Trophoblast cell (in vitro differentiated cells and primary cell): Measurements from ENCODE around the gene ZNF423.

Experiments used
- DNase-seq, 2 donors: peaks; one replicate each; pipeline ENCODE4 v3.0.0-alpha.2; 2016
- H2AFZ ChIP-seq: 2 replicates; pipeline ENCODE4 v1.6.1; 2013; ENCODE audit warnings: low read length, moderate library complexity, mild to moderate bottlenecking; ENCODE audit not compliant: insufficient read depth, poor library complexity
- H2AK5ac ChIP-seq: 2 replicates; pipeline ENCODE4 v1.6.1; 2013; ENCODE audit warnings: mild to moderate bottlenecking, low read length
- H2BK120ac ChIP-seq: 2 replicates; pipeline ENCODE4 v1.6.1; 2013; ENCODE audit warnings: low read length, mild to moderate bottlenecking, moderate library complexity; ENCODE audit not compliant: insufficient read depth, poor library complexity
- H2BK12ac ChIP-seq: 2 replicates; pipeline ENCODE4 v1.6.1; 2013; ENCODE audit warnings: mild to moderate bottlenecking, low read length, moderate library complexity
- H2BK5ac ChIP-seq: 2 replicates; pipeline ENCODE4 v1.6.1; 2013; ENCODE audit warnings: low read length, low read depth, moderate library complexity, mild to moderate bottlenecking; ENCODE audit not compliant: poor library complexity
- H3K14ac ChIP-seq: 2 replicates; pipeline ENCODE4 v1.6.1; 2013; ENCODE audit warnings: mild to moderate bottlenecking, low read length
- H3K18ac ChIP-seq: 2 replicates; pipeline ENCODE4 v1.6.1; 2013; ENCODE audit warnings: mild to moderate bottlenecking, low read length
- H3K23ac ChIP-seq: 2 replicates; pipeline ENCODE4 v1.6.1; 2013; ENCODE audit warnings: low read length
- H3K27ac ChIP-seq: 2 replicates; pipeline ENCODE4 v1.5.1; 2013; ENCODE audit warnings: low read depth, mild to moderate bottlenecking, inconsistent platforms, low read length, moderate library complexity
- H3K27me3 ChIP-seq: 2 replicates; pipeline ENCODE4 v1.6.1; 2013; ENCODE audit warnings: inconsistent platforms, mild to moderate bottlenecking, low read length, moderate library complexity; ENCODE audit not compliant: insufficient read depth
- H3K36me3 ChIP-seq, 2 experiments: 1 replicate in 1 of 2; 2 replicates in 1 of 2; pipeline ENCODE4 v1.6.1; 2013; ENCODE audit warnings: low read length in 2 of 2, mild to moderate bottlenecking in 2 of 2, moderate library complexity in 1 of 2; ENCODE audit not compliant: insufficient read depth in 2 of 2, control insufficient read depth in 1 of 2
- H3K4ac ChIP-seq: 2 replicates; pipeline ENCODE4 v1.6.1; 2013; ENCODE audit warnings: low read depth, mild to moderate bottlenecking, low read length, moderate library complexity
- H3K4me1 ChIP-seq, 2 experiments: 1 replicate in 1 of 2; 2 replicates in 1 of 2; pipeline ENCODE4 v1.6.1; 2013; ENCODE audit warnings: low read length in 2 of 2, mild to moderate bottlenecking in 2 of 2, moderate library complexity in 1 of 2; ENCODE audit not compliant: insufficient read depth in 2 of 2, control insufficient read depth in 1 of 2
- H3K4me2 ChIP-seq: 2 replicates; pipeline ENCODE4 v1.6.1; 2013; ENCODE audit warnings: inconsistent platforms, mild to moderate bottlenecking, low read length, moderate library complexity
- H3K4me3 ChIP-seq: 2 replicates; pipeline ENCODE4 v1.5.1; 2013; ENCODE audit warnings: mild to moderate bottlenecking, low read depth, low read length, inconsistent platforms
- H3K79me1 ChIP-seq: one replicate; pipeline ENCODE4 v1.6.1; 2013; ENCODE audit warnings: low read length
- H3K79me2 ChIP-seq: 2 replicates; pipeline ENCODE4 v1.6.1; 2013; ENCODE audit warnings: low read length, mild to moderate bottlenecking; ENCODE audit not compliant: control insufficient read depth, insufficient read depth, poor library complexity
- H3K9ac ChIP-seq: 2 replicates; pipeline ENCODE4 v1.6.1; 2013; ENCODE audit warnings: mild to moderate bottlenecking, low read length
- H3K9me3 ChIP-seq: 2 replicates; pipeline ENCODE4 v1.6.1; 2013; ENCODE audit warnings: low read depth, mild to moderate bottlenecking, control low read depth, inconsistent platforms, low read length; ENCODE audit not compliant: insufficient read depth
- H4K12ac ChIP-seq: 2 replicates; pipeline ENCODE4 v1.6.1; 2013; ENCODE audit warnings: low read depth, mild to moderate bottlenecking, low read length, moderate library complexity
- H4K8ac ChIP-seq: 2 replicates; pipeline ENCODE4 v1.6.1; 2013; ENCODE audit warnings: low read depth, mild to moderate bottlenecking, low read length, moderate library complexity
- H4K91ac ChIP-seq: one replicate; pipeline ENCODE4 v1.6.1; 2013; ENCODE audit warnings: low read depth, mild to moderate bottlenecking, low read length, moderate library complexity
- WGBS: extraction: QIAGEN DNeasy Blood & Tissue Kit; methylation state at CpG from one replicate; pipeline ENCODE4 v1.1.7; 2013; ENCODE audit warnings: missing lambda C conversion rate; ENCODE audit not compliant: insufficient read length, insufficient coverage; ENCODE audit errors: extremely low coverage; 5-methylcytosine and 5-hydroxymethylcytosine counted together

ZNF423 gene

GRCh38 chr16:49700251-49701064, 155.5 kb downstream of the ZNF423 start:
- peaks cover 36% of the 10 kb centered on the region for H3K79me1 ChIP-seq
- peak overlapping the region; percentile 80 for H3K4ac ChIP-seq
- H3K23ac ChIP-seq: no peak overlapping the region
- peak overlapping the region; percentile 67 for H4K8ac ChIP-seq
- H3K18ac ChIP-seq: peak overlapping the region; percentile 83
- H4K12ac ChIP-seq: no peak overlapping the region
- H2AK5ac ChIP-seq: peak overlapping the region; percentile 96
- H3K36me3 ChIP-seq: peaks cover 0 to 2% of the 10 kb centered on the region in 2 experiments
- WGBS: no CpG with 5 or more reads among the region's 10 CpGs
- H3K27me3 ChIP-seq: no peaks in the 10 kb centered on the region
- H4K91ac ChIP-seq: peak overlapping the region; percentile 90
- H3K9ac ChIP-seq: no peak overlapping the region
- peak overlapping the region; percentile 92 for H2BK120ac ChIP-seq
- H3K79me2 ChIP-seq: peaks cover 13% of the 10 kb centered on the region
- peak overlapping the region; percentile 76 for H2BK5ac ChIP-seq
- H3K4me3 ChIP-seq: no peak overlapping the region
- H3K27ac ChIP-seq: peak overlapping the region; percentile 53
- peak overlapping the region; percentile 35 for H2AFZ ChIP-seq
- H2BK12ac ChIP-seq: peak overlapping the region; percentile 88
- H3K9me3 ChIP-seq: no peaks in the 10 kb centered on the region
- H3K14ac ChIP-seq: peak overlapping the region; percentile 79
- H3K4me1 ChIP-seq: peaks cover 51 to 56% of the 10 kb centered on the region in 2 experiments
- H3K4me2 ChIP-seq: no peak overlapping the region
- no peak for DNase-seq

GRCh38 chr16:49699841-49700175, 156.1 kb downstream of the ZNF423 start:
- Histone ChIP-seq H4K91ac (peak overlapping the region; percentile 88), H3K79me2 (peaks cover 13% of the 10 kb centered on the region), H3K36me3 (peaks cover 0 to 2% of the 10 kb centered on the region in 2 experiments), H3K18ac (peak overlapping the region; percentile 78), H2BK120ac (peak overlapping the region; percentile 84), H3K23ac (no peak overlapping the region), H3K27me3 (no peaks in the 10 kb centered on the region), H4K8ac (peak overlapping the region; percentile 46), H3K4ac (peak overlapping the region; percentile 37), H3K9me3 (no peaks in the 10 kb centered on the region), H2AFZ (peak overlapping the region; percentile 30), H3K4me2 (no peak overlapping the region), H3K27ac (peak overlapping the region; percentile 40), H3K14ac (peak overlapping the region; percentile 85), H2BK12ac (peak overlapping the region; percentile 85), H3K79me1 (peaks cover 36% of the 10 kb centered on the region), H2BK5ac (peak overlapping the region; percentile 71), H3K4me1 (peaks cover 51 to 58% of the 10 kb centered on the region in 2 experiments), H2AK5ac (peak overlapping the region; percentile 57), H3K9ac (no peak overlapping the region), H3K4me3 (no peak overlapping the region), H4K12ac (peak overlapping the region; percentile 65)
- DNase-seq: no peak
- WGBS: no CpG with 5 or more reads among the region's 3 CpGs

GRCh38 chr16:49698931-49699840, 156.7 kb downstream of the ZNF423 start:
- no peak for DNase-seq
- Histone ChIP-seq H3K9ac (no peak overlapping the region), H3K27me3 (no peaks in the 10 kb centered on the region), H3K4me3 (no peak overlapping the region), H3K79me1 (peaks cover 36% of the 10 kb centered on the region), H2BK120ac (peak overlapping the region; percentile 84), H3K36me3 (peaks cover 0 to 2% of the 10 kb centered on the region in 2 experiments), H3K4me2 (no peak overlapping the region), H2BK12ac (peak overlapping the region; percentile 85), H3K14ac (peak overlapping the region; percentile 85), H3K4me1 (peaks cover 53 to 62% of the 10 kb centered on the region in 2 experiments), H3K9me3 (no peaks in the 10 kb centered on the region), H3K27ac (peak overlapping the region; percentile 40), H2BK5ac (peak overlapping the region; percentile 71), H3K18ac (peak overlapping the region; percentile 78), H3K23ac (no peak overlapping the region), H3K4ac (peak overlapping the region; percentile 37), H2AFZ (no peak overlapping the region), H4K91ac (peak overlapping the region; percentile 88), H3K79me2 (peaks cover 13% of the 10 kb centered on the region), H4K8ac (peak overlapping the region; percentile 46), H2AK5ac (peak overlapping the region; percentile 57), H4K12ac (peak overlapping the region; percentile 65)
- no CpG with 5 or more reads among the region's 18 CpGs for WGBS

GRCh38 chr16:49698453-49698815, 157.5 kb downstream of the ZNF423 start:
- Histone ChIP-seq H4K91ac (peak overlapping the region; percentile 89), H2BK120ac (peak overlapping the region; percentile 91), H3K18ac (peak overlapping the region; percentile 48), H3K4me3 (no peak overlapping the region), H3K36me3 (peaks cover 0 to 2% of the 10 kb centered on the region in 2 experiments), H2AK5ac (peak overlapping the region; percentile 57), H3K79me1 (peaks cover 36% of the 10 kb centered on the region), H3K14ac (peak overlapping the region; percentile 76), H3K27ac (peak overlapping the region; percentile 12), H3K4me2 (no peak overlapping the region), H3K9me3 (no peaks in the 10 kb centered on the region), H3K9ac (no peak overlapping the region), H4K8ac (peak overlapping the region; percentile 76), H2BK5ac (peak overlapping the region; percentile 66), H3K27me3 (no peaks in the 10 kb centered on the region), H3K4ac (peak overlapping the region; percentile 57), H3K4me1 (peaks cover 47 to 58% of the 10 kb centered on the region in 2 experiments), H2BK12ac (peak overlapping the region; percentile 94), H4K12ac (no peak overlapping the region), H2AFZ (peak overlapping the region; percentile 3), H3K23ac (no peak overlapping the region), H3K79me2 (peaks cover 9% of the 10 kb centered on the region)
- WGBS: no CpG with 5 or more reads among the region's 26 CpGs
- DNase-seq: no peak
